Chondrocyte (in vitro differentiated cells): ENCODE results near the gene LCT. TPM values are rescaled to one million over a fixed set of nuclear protein-coding genes. Genes with fewer than 3 reads are reported as not detected.

Source experiments
- DNase-seq: peaks from one replicate; pipeline ENCODE4 v3.0.0; 2021; ENCODE audit warnings: mixed read lengths, low spot score
- H3K27ac Mint-ChIP-seq: one replicate; pipeline ENCODE4 v1.8.0; 2021; ENCODE audit warnings: mild to moderate bottlenecking, moderate library complexity, mixed read lengths; ENCODE audit not compliant: unreplicated experiment
- H3K27me3 Mint-ChIP-seq: 2 replicates; pipeline ENCODE4 v1.8.0; 2021; ENCODE audit warnings: low read depth, mixed read lengths
- H3K36me3 Mint-ChIP-seq: 2 replicates; pipeline ENCODE4 v1.8.0; 2021; ENCODE audit warnings: low read depth, mixed read lengths
- H3K4me1 Mint-ChIP-seq: 2 replicates; pipeline ENCODE4 v1.8.0; 2021; ENCODE audit warnings: low read depth, mild to moderate bottlenecking, mixed read lengths
- H3K4me3 Mint-ChIP-seq: one replicate; pipeline ENCODE4 v1.8.0; 2021; ENCODE audit warnings: mild to moderate bottlenecking, moderate library complexity, mixed read lengths; ENCODE audit not compliant: unreplicated experiment
- H3K9me3 Mint-ChIP-seq: 2 replicates; pipeline ENCODE4 v1.8.0; 2021; ENCODE audit warnings: low read depth, mixed read lengths
- total RNA-seq: library from RNA; stranded (reverse); gene quantifications from 3 replicates; pipeline ENCODE4 v1.2.1, GENCODE V29; 2021
- TF ChIP-seq, protein P1 (sequence below): fragments of 200-600 bp; sonication (generic); IDR thresholded peaks from 2 replicates; pipeline ENCODE4 v1.5.0; 2021; ENCODE audit warnings: antibody characterized with exemption, mild to moderate bottlenecking, moderate library complexity

The LCT gene
- total RNA-seq, 1 donor from 2014 or later, result not detected

DNA sequence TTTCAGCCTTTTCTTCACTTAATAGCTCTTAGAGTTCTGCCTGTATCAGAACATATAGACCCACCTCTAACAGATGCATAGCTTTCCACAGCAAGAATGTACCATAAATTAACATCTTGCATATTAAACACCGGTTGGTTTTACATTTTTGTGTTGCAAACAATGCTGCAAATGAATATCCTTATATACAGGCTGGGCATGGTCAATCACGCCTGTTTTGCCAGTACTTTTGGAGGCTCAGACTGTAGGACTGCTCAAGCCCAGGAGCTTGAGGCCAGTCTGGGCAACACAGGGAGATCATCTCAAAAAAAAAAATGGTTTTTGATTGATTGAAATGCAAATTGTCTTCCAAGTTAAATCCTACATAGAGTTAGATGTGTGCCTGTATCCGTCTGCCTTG lies 1.5 kb upstream of the LCT start:
- no peak overlapping the region for H3K27ac Mint-ChIP-seq
- DNase-seq, result no peak

DNA sequence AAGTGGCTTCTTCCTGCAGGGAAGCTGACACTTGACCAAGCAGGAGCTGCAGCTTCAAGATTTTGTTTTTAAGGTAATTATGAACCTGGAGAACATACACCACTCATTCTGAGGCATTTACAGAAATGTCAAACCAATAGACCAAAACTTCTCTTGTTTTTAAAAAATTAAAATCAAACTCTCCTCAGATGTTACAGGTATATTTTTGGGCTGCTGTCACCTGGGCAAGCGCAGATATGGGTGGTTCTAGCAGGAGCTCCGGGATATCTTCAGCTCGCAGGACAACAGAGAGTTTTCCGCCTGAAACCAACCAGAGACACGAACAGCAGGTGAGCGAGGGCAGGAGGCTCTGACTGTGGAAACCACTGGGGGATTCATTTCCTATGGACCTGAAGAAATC lies 4.1 kb downstream of the LCT start:
- Mint-ChIP-seq H3K27ac (no peak overlapping the region), H3K9me3 (no peaks in the 10 kb centered on the region), H3K4me3 (no peak overlapping the region), H3K27me3 (no peaks in the 10 kb centered on the region), H3K4me1 (no peaks in the 10 kb centered on the region), H3K36me3 (no peaks in the 10 kb centered on the region)
- DNase-seq, result no peak
- TF ChIP-seq, protein P1, sequence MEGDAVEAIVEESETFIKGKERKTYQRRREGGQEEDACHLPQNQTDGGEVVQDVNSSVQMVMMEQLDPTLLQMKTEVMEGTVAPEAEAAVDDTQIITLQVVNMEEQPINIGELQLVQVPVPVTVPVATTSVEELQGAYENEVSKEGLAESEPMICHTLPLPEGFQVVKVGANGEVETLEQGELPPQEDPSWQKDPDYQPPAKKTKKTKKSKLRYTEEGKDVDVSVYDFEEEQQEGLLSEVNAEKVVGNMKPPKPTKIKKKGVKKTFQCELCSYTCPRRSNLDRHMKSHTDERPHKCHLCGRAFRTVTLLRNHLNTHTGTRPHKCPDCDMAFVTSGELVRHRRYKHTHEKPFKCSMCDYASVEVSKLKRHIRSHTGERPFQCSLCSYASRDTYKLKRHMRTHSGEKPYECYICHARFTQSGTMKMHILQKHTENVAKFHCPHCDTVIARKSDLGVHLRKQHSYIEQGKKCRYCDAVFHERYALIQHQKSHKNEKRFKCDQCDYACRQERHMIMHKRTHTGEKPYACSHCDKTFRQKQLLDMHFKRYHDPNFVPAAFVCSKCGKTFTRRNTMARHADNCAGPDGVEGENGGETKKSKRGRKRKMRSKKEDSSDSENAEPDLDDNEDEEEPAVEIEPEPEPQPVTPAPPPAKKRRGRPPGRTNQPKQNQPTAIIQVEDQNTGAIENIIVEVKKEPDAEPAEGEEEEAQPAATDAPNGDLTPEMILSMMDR, result no peak

More for the DNA sequence above, 1.5 kb upstream of the LCT start:
- Mint-ChIP-seq H3K4me1 (peaks cover 34% of the 10 kb centered on the region), H3K9me3 (no peaks in the 10 kb centered on the region), H3K36me3 (peaks cover 3% of the 10 kb centered on the region), H3K4me3 (no peak overlapping the region), H3K27me3 (no peaks in the 10 kb centered on the region)
- TF ChIP-seq, protein P1, result no peak

GRCh38 chr2:135831180-135831812 lies 5.7 kb downstream of the LCT start:
- Mint-ChIP-seq H3K27ac (no peak overlapping the region), H3K4me1 (no peaks in the 10 kb centered on the region), H3K27me3 (no peaks in the 10 kb centered on the region), H3K9me3 (no peaks in the 10 kb centered on the region), H3K4me3 (no peak overlapping the region), H3K36me3 (no peaks in the 10 kb centered on the region)
- no peak for DNase-seq
- TF ChIP-seq, protein P1, result no peak

DNA sequence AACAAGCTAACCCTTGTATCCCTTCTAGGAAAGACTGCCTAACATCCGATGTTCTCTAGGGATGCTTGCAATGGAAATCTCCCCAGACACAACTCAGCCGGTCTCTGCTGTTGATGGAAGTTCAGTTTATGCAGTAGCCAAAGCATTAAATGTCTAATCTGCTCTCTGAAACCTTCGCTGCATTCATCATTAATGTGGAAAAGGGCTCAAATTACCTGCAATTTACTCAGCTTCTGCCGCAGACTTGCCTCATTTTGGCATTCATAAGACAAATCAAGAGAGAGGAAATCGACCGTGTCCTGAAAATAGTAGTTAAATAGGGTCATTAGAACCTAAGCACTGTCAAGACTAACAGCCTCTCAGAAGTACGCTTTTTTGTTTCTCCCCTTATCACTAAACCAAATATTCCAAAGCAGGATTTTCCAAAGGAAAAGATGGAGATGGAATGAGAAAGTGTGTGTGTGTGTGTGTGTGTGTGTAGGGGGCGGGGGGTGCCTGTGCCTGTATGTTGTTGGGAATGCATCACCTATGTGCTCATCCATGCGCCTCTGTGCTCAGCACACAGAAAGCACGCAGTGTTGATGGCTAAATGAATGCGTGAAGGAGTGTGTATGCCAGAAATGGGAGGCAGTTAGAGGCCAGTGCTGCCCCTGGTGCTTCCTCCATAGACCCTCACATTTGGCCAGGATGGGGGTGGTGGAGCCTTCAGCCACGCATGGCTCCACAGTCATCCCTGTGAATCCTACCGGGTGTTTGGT lies 7.4 kb downstream of the LCT start:
- Mint-ChIP-seq H3K36me3 (no peaks in the 10 kb centered on the region), H3K27ac (no peak overlapping the region), H3K27me3 (no peaks in the 10 kb centered on the region), H3K9me3 (no peaks in the 10 kb centered on the region), H3K4me1 (peaks cover 2% of the 10 kb centered on the region), H3K4me3 (no peak overlapping the region)
- DNase-seq, result no peak
- TF ChIP-seq, protein P1, result no peak

GRCh38 chr2:135826544-135826943 lies 10.4 kb downstream of the LCT start:
- no peak overlapping the region for H3K4me3 Mint-ChIP-seq

More at GRCh38 chr2:135826544-135826943, 10.4 kb downstream of the LCT start:
- H3K27me3 Mint-ChIP-seq, result no peaks in the 10 kb centered on the region
- DNase-seq, result no peak
- H3K36me3 Mint-ChIP-seq, result peaks cover 3% of the 10 kb centered on the region
- H3K27ac Mint-ChIP-seq, result no peak overlapping the region
- peaks cover 11% of the 10 kb centered on the region for H3K9me3 Mint-ChIP-seq
- H3K4me1 Mint-ChIP-seq, result peaks cover 2% of the 10 kb centered on the region
- TF ChIP-seq, protein P1, result no peak
